GM23338 (cell line): Measurements from ENCODE around the gene HDAC8. TPM values are rescaled to one million over a fixed set of nuclear protein-coding genes. Genes with fewer than 3 reads are reported as not detected.
A peak's percentile ranks its signal among the peaks of the same experiment; 100 is the strongest.
"Not testable (repeated sequence)": the region's sequence is repeated elsewhere in the genome, so short reads cannot be mapped to it uniquely, and the experiment has no call there.

ENCODE experiments used
- ATAC-seq: fragments of 200-7000 bp; cut with Tn5 transposase; 3 replicates; pipeline ENCODE4 v1.9.1; 2020
- DNase-seq: peaks from one replicate; pipeline ENCODE4 v3.0.0-alpha.2; 2015; ENCODE audit warnings: low spot score
- H2AFZ ChIP-seq: fragments of 200-600 bp; sonication (generic); 2 replicates; pipeline ENCODE4 v1.8.0; 2016; ENCODE audit warnings: antibody characterized with exemption, mild to moderate bottlenecking, moderate library complexity
- H3F3A ChIP-seq: fragments of 200-600 bp; sonication (generic); replicated peaks from 2 replicates; pipeline ENCODE4 v1.8.0; 2017; ENCODE audit warnings: antibody characterized with exemption, mixed run types, low read depth
- H3K27ac ChIP-seq: fragments of 200-600 bp; sonication (generic); 2 replicates; pipeline ENCODE4 v1.6.1; 2016; ENCODE audit warnings: low read depth
- H3K27me3 ChIP-seq: fragments of 200-600 bp; sonication (generic); 2 replicates; pipeline ENCODE4 v1.8.0; 2016; ENCODE audit warnings: mild to moderate bottlenecking, mixed run types, moderate library complexity; ENCODE audit not compliant: insufficient read depth
- H3K36me3 ChIP-seq: fragments of 200-600 bp; sonication (generic); 2 replicates; pipeline ENCODE4 v1.8.0; 2016; ENCODE audit warnings: mild to moderate bottlenecking; ENCODE audit not compliant: insufficient read depth
- H3K4me1 ChIP-seq: fragments of 200-600 bp; sonication (generic); 2 replicates; pipeline ENCODE4 v1.8.0; 2016; ENCODE audit warnings: mild to moderate bottlenecking, moderate library complexity; ENCODE audit not compliant: insufficient read depth
- H3K4me2 ChIP-seq: fragments of 200-600 bp; sonication (generic); 2 replicates; pipeline ENCODE4 v1.7.1; 2017; ENCODE audit warnings: mixed run types
- H3K4me3 ChIP-seq: fragments of 200-600 bp; sonication (generic); 2 replicates; pipeline ENCODE4 v1.6.1; 2016; ENCODE audit warnings: mixed run types
- H3K79me2 ChIP-seq: fragments of 200-600 bp; sonication (generic); replicated peaks from 2 replicates; pipeline ENCODE4 v1.8.0; 2017; ENCODE audit warnings: mild to moderate bottlenecking; ENCODE audit not compliant: insufficient read depth
- H3K9me2 ChIP-seq: fragments of 200-600 bp; sonication (generic); 2 replicates; pipeline ENCODE4 v1.8.0; 2017; ENCODE audit not compliant: insufficient read depth
- H4K20me1 ChIP-seq: fragments of 200-600 bp; sonication (generic); replicated peaks from 2 replicates; pipeline ENCODE4 v1.8.0; 2017; ENCODE audit warnings: mild to moderate bottlenecking; ENCODE audit not compliant: insufficient read depth
- H3K27ac Mint-ChIP-seq: 2 replicates; pipeline ENCODE4 v1.8.0; 2020; ENCODE audit warnings: inconsistent platforms, mild to moderate bottlenecking, moderate library complexity, mixed read lengths
- H3K27me3 Mint-ChIP-seq: 3 replicates; pipeline ENCODE4 v1.8.0; 2022; ENCODE audit warnings: low read depth, mild to moderate bottlenecking, moderate library complexity, mixed read lengths, inconsistent platforms; ENCODE audit not compliant: insufficient read depth, poor library complexity
- H3K36me3 Mint-ChIP-seq: 3 replicates; pipeline ENCODE4 v1.8.0; 2021; ENCODE audit warnings: low read depth, mild to moderate bottlenecking, inconsistent platforms, moderate library complexity, mixed read lengths
- H3K4me1 Mint-ChIP-seq: 3 replicates; pipeline ENCODE4 v1.8.0; 2020; ENCODE audit warnings: mild to moderate bottlenecking, inconsistent platforms, mixed read lengths
- H3K4me3 Mint-ChIP-seq: 3 replicates; pipeline ENCODE4 v1.8.0; 2021; ENCODE audit warnings: moderate library complexity, mild to moderate bottlenecking, inconsistent platforms, mixed read lengths
- H3K9me3 Mint-ChIP-seq: 3 replicates; pipeline ENCODE4 v1.8.0; 2020; ENCODE audit warnings: moderate library complexity, mild to moderate bottlenecking, inconsistent platforms, mixed read lengths
- CTCF ChIP-seq, 2 experiments: fragments of 200-600 bp in 1 of 2; sonication (generic) in 1 of 2; conservative IDR thresholded peaks; 2 replicates each; pipeline versions ENCODE4 v1.5.1 to v1.6.1; 2016 to 2017; ENCODE audit warnings: antibody characterized with exemption in 2 of 2, low read depth in 2 of 2, mild to moderate bottlenecking in 2 of 2, moderate library complexity in 1 of 2
- ZNF114 ChIP-seq: fragments of 250-450 bp; sonication (Bioruptor Pico); IDR thresholded peaks from 2 replicates; pipeline ENCODE4 v1.5.0; 2020; ENCODE audit warnings: mild to moderate bottlenecking, moderate library complexity
- polyA plus RNA-seq: library from polyadenylated mRNA; unstranded; fragments of >200 nt; fragmentation: Nextera tagmentation; extraction: Ambion mirVana; gene quantifications from 2 replicates; pipeline ENCODE4 v1.2.1, GENCODE V29; 2016
- total RNA-seq: library from RNA; depleted of rRNA; stranded (reverse); fragments of >200 nt; shearing (Covaris generic); gene quantifications from 2 replicates; pipeline ENCODE4 v1.2.3, GENCODE V29; 2014
- TF ChIP-seq, protein P1 (sequence below): IDR thresholded peaks from 2 replicates; pipeline ENCODE4 v1.6.1; 2016; ENCODE audit warnings: antibody characterized with exemption

The HDAC8 gene
- total and polyA plus RNA-seq, 2 experiments from 2014 or later, result 21.6 to 28.7 TPM

DNA sequence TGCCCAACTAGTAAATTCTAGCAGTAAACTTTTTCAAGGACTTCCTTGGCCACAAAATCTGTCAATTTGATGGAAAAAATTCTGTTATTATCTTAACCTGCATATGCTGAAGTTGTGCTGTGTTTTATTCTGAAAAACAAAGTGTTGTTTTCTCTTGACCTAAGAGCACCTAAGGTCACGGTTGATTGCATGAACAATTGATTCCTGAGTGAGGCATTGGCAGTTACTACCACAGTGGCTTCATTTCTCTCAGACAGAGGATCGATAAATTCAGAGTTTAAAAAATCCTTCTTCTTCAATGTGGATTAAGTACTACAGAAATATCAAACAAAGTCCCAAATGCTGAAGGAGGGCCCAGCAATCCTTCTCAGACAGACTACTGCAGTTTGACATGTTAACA lies 6.2 kb downstream of the HDAC8 start:
- no peak overlapping the region for H3K4me3 Mint-ChIP-seq
- Histone ChIP-seq H4K20me1 (no peaks in the 10 kb centered on the region), H3K9me2 (no peaks in the 10 kb centered on the region), H3K4me2 (no peak overlapping the region), H3K4me1 (no peaks in the 10 kb centered on the region), H3K79me2 (no peaks in the 10 kb centered on the region), H3F3A (no peaks in the 10 kb centered on the region), H3K4me3 (no peak overlapping the region), H3K36me3 (no peaks in the 10 kb centered on the region), H3K27ac (no peak overlapping the region), H3K27me3 (no peaks in the 10 kb centered on the region), H2AFZ (no peak overlapping the region)
- H3K9me3 Mint-ChIP-seq, result no peaks in the 10 kb centered on the region
- H3K36me3 Mint-ChIP-seq, result peaks cover 35% of the 10 kb centered on the region; the same call in 2 of the 3 replicates
- H3K27me3 Mint-ChIP-seq, result no peaks in the 10 kb centered on the region
- ATAC-seq, result no peak
- no peak for DNase-seq
- TF ChIP-seq, protein P1, sequence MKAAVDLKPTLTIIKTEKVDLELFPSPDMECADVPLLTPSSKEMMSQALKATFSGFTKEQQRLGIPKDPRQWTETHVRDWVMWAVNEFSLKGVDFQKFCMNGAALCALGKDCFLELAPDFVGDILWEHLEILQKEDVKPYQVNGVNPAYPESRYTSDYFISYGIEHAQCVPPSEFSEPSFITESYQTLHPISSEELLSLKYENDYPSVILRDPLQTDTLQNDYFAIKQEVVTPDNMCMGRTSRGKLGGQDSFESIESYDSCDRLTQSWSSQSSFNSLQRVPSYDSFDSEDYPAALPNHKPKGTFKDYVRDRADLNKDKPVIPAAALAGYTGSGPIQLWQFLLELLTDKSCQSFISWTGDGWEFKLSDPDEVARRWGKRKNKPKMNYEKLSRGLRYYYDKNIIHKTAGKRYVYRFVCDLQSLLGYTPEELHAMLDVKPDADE, result no peak
- H3K4me1 Mint-ChIP-seq, result no peaks in the 10 kb centered on the region
- no peak overlapping the region for H3K27ac Mint-ChIP-seq

DNA sequence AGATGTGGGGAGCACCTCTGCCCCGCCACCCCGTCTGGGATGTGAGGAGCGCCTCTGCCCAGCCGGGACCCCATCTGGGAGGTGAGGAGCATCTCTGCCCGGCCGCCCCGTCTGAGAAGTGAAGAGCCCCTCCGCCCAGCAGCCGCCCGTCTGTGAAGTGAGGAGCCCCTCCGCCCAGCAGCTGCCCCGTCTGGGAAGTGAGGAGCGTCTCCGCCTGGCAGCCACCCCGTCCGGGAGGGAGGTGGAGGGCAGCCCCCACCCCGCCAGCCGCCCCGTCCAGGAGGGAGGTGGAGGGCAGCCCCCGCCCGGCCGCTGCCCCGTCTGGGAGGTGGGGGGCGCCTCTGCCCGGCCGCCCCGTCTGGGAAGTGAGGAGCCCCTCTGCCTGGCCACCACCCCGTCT lies 13.0 kb downstream of the HDAC8 start:
- not testable (repeated sequence) for ATAC-seq, H3K27ac Mint-ChIP-seq
- H3K36me3 Mint-ChIP-seq, result peaks cover 45% of the 10 kb centered on the region

GRCh38 chrX:72554448-72555140 lies 18.0 kb downstream of the HDAC8 start:
- H3K27ac Mint-ChIP-seq, result peak overlapping the region; percentile 99
- no peaks in the 10 kb centered on the region for H3F3A ChIP-seq
- peak overlapping the region; percentile 72 for H3K4me2 ChIP-seq
- peaks cover 9% of the 10 kb centered on the region for H3K4me1 Mint-ChIP-seq
- ATAC-seq (peak; percentile 90), DNase-seq (peak; percentile 77)
- no peaks in the 10 kb centered on the region for H3K9me2 ChIP-seq
- no peak overlapping the region for H2AFZ ChIP-seq
- H3K79me2 ChIP-seq, result peaks cover 5% of the 10 kb centered on the region; the same call in 1 of the 2 replicates
- peak overlapping the region; percentile 92 for H3K27ac ChIP-seq
- peaks cover 7% of the 10 kb centered on the region; the same call in 1 of the 3 replicates for H3K9me3 Mint-ChIP-seq
- TF ChIP-seq ZNF114 (no peak), CTCF (conservative IDR thresholded peaks at IDR 0.05; ENCODE audit: low read depth in 2 of 2) (peak; percentile 57 to 65)
- peak overlapping the region; percentile 72 for H3K4me3 Mint-ChIP-seq
- H4K20me1 ChIP-seq, result no peaks in the 10 kb centered on the region; the same call in none of the 2 replicates
- peaks cover 21% of the 10 kb centered on the region for H3K36me3 Mint-ChIP-seq
- no peaks in the 10 kb centered on the region for H3K4me1 ChIP-seq
- no peaks in the 10 kb centered on the region for H3K27me3 ChIP-seq
- peak overlapping the region; percentile 53 for H3K4me3 ChIP-seq
- no peaks in the 10 kb centered on the region for H3K36me3 ChIP-seq
- no peaks in the 10 kb centered on the region for H3K27me3 Mint-ChIP-seq

More for the DNA sequence above, 13.0 kb downstream of the HDAC8 start:
- not testable (repeated sequence) for H3K4me3 Mint-ChIP-seq, H2AFZ ChIP-seq, H3K4me3 ChIP-seq, H3K36me3 ChIP-seq, H4K20me1 ChIP-seq, H3K79me2 ChIP-seq, H3K4me2 ChIP-seq, H3K9me3 Mint-ChIP-seq, H3F3A ChIP-seq, H3K27me3 ChIP-seq, H3K4me1 Mint-ChIP-seq, H3K27me3 Mint-ChIP-seq, H3K9me2 ChIP-seq, H3K27ac ChIP-seq, H3K4me1 ChIP-seq, DNase-seq

DNA sequence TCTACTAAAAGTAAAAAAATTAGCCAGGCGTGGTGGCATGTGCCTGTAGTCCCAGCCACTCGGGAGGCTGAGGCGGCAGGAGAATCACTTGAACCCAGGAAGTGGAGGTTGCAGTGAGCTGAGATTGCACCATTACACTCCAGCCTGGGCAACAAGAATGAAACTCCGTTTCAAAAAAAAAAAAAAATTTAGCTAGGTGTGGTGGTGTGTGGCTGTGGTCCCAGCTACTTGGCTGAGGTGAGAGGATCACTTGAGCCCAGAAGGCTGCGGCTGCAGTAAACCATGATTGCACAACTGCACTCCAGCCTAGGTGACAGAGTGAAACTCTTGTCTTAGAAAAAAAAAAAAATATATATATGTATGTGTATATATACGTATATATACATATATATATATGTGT lies 20.2 kb downstream of the HDAC8 start:
- not testable (repeated sequence) for H3K9me3 Mint-ChIP-seq, H3K4me2 ChIP-seq, H3K27ac Mint-ChIP-seq, H4K20me1 ChIP-seq, H2AFZ ChIP-seq, H3K4me1 ChIP-seq, ATAC-seq, H3K27ac ChIP-seq, H3K4me3 Mint-ChIP-seq, DNase-seq, H3K27me3 ChIP-seq, H3F3A ChIP-seq, H3K9me2 ChIP-seq, H3K36me3 Mint-ChIP-seq, H3K4me1 Mint-ChIP-seq, H3K36me3 ChIP-seq, H3K4me3 ChIP-seq, H3K27me3 Mint-ChIP-seq, H3K79me2 ChIP-seq
